IPS-18c (cell line): ENCODE results near the gene PRKACA.
"Not testable (repeated sequence)": the region's sequence is repeated elsewhere in the genome, so short reads cannot be mapped to it uniquely, and the experiment has no call there.

Source experiments
- H3K4me3 ChIP-seq: 2 replicates; pipeline ENCODE4 v1.7.0; 2013; ENCODE audit warnings: low read depth, mild to moderate bottlenecking, low read length, moderate library complexity; ENCODE audit not compliant: insufficient read depth
- H3K9me3 ChIP-seq: one replicate; pipeline ENCODE4 v1.6.1; 2013; ENCODE audit warnings: mild to moderate bottlenecking, low read length, moderate library complexity; ENCODE audit not compliant: control insufficient read depth, insufficient read depth

Gene PRKACA

GRCh38 chr19:14050961-14051360 lies 66.6 kb downstream of the PRKACA start:
- H3K9me3 ChIP-seq, H3K4me3 ChIP-seq: not testable (repeated sequence)

- Histone ChIP-seq H3K9me3 (no peaks in the 10 kb centered on the region), H3K4me3 (no peak overlapping the region)
These were observed 67.0 kb downstream of the PRKACA start for GRCh38 chr19:14050512-14050911.

- H3K9me3 ChIP-seq: no peaks in the 10 kb centered on the region
- no peak overlapping the region for H3K4me3 ChIP-seq
These were observed 69.0 kb downstream of the PRKACA start for GRCh38 chr19:14048443-14049153.

GRCh38 chr19:14047866-14048265 lies 69.7 kb downstream of the PRKACA start:
- not testable (repeated sequence) for H3K9me3 ChIP-seq, H3K4me3 ChIP-seq

GRCh38 chr19:14042659-14043608 lies 74.6 kb downstream of the PRKACA start:
- not testable (repeated sequence) for H3K9me3 ChIP-seq, H3K4me3 ChIP-seq
